ENCODE measurements around the gene GYS1.

The GYS1 gene

DNA sequence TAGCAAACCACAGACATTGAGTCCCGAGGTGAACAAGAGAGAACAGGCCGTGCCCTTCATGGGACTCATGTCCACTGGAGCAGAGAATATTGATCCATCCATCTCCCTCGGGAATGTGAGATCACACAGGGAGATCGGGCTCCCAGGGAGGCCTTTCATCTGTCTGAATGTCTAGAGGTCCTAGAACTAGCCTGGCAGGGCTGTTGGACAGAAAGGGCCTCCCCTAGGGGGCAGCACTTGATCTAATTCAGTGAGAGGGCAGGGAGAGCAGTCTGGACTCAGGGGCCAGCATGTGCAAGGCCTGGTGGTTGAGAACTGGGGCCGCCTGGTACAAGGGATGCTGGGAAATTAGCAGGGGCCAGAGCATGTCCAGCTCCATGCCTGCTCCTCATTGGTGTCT is 4.9 kb upstream of the GYS1 start:
- DNase-seq (ENCODE audit: low spot score): peak; percentile 60
- TF ChIP-seq, protein P1, sequence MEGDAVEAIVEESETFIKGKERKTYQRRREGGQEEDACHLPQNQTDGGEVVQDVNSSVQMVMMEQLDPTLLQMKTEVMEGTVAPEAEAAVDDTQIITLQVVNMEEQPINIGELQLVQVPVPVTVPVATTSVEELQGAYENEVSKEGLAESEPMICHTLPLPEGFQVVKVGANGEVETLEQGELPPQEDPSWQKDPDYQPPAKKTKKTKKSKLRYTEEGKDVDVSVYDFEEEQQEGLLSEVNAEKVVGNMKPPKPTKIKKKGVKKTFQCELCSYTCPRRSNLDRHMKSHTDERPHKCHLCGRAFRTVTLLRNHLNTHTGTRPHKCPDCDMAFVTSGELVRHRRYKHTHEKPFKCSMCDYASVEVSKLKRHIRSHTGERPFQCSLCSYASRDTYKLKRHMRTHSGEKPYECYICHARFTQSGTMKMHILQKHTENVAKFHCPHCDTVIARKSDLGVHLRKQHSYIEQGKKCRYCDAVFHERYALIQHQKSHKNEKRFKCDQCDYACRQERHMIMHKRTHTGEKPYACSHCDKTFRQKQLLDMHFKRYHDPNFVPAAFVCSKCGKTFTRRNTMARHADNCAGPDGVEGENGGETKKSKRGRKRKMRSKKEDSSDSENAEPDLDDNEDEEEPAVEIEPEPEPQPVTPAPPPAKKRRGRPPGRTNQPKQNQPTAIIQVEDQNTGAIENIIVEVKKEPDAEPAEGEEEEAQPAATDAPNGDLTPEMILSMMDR (IDR thresholded peaks at IDR 0.05; ENCODE audit: borderline replicate concordance, control extremely low read depth, extremely low read depth, insufficient read depth, missing control alignments): peak; percentile 46
- in situ Hi-C loops (cut with MboI; ENCODE audit: low sequenced_read_pairs, unreplicated experiment): no loop called here

DNA sequence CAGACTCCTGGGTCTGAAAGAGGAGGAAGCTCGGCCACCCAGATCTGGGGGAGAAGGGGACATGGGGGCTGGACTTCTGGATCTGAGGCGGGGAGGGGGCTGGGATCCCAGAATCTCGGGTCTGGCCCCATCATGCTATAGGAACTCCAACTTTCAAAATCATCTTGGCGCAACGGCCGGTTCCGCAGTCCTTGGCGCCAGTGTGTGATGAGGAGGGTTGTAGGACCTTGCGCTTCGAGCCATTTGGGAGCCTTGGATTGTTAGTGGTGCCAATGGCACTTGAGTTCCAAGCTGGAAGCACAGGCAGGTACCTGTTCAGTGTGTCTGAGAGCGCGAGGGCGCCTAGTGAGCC is 902 bp upstream of the GYS1 start:
- TF ChIP-seq, protein P1 (IDR thresholded peaks at IDR 0.05; ENCODE audit: borderline replicate concordance, control extremely low read depth, extremely low read depth, insufficient read depth, missing control alignments): no peak
- in situ Hi-C loops (cut with MboI; ENCODE audit: low sequenced_read_pairs, unreplicated experiment): no loop called here
- DNase-seq (ENCODE audit: low spot score): no peak

GRCh38 chr19:48992581-48993174 is 431 bp downstream of the GYS1 start:
- in situ Hi-C loops (cut with MboI; ENCODE audit: low sequenced_read_pairs, unreplicated experiment): no loop called here
- TF ChIP-seq, protein P1 (IDR thresholded peaks at IDR 0.05; ENCODE audit: borderline replicate concordance, control extremely low read depth, extremely low read depth, insufficient read depth, missing control alignments): no peak
- no peak for DNase-seq (ENCODE audit: low spot score)

DNA sequence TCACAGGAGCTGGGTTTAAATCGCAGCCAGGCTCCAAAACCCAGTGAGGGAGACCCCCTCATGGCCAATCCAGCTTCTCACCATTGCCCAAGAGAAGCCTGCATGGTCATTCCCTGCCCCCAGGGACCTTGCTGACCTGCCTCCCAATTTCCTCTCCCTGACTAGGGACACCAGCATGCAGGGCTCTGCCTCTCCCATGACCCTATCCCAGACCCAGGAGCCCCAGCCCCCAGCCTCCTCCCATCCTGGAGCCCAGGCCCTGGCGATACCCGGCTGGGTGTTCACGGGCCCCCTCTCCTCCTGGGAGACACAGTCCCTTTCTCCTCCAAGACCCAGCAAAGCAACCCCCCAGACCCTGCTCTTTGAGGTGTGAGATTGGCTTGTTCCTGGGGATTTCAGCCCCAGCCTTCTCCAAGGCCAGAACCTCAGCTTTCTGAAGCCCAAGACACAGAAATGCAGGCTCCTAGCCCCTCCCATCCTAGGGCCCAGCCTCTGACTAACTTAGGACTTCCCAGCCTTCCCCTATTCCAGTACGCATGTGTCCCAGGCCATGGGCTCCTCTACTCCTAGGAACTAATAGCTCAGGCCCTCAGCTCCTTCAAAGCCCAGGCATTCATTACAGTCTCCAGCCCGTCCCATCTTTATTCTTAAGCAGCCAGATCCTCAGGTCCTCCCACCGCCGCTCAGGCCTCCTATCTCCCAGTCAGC is 1.1 kb downstream of the GYS1 start:
- in situ Hi-C loops (cut with MboI; ENCODE audit: low sequenced_read_pairs, unreplicated experiment): no loop called here
- peak; percentile 61 for DNase-seq (ENCODE audit: low spot score)
- TF ChIP-seq, protein P1 (IDR thresholded peaks at IDR 0.05; ENCODE audit: borderline replicate concordance, control extremely low read depth, extremely low read depth, insufficient read depth, missing control alignments): no peak

GRCh38 chr19:48991011-48991609 is 2.0 kb downstream of the GYS1 start:
- in situ Hi-C loops (cut with MboI; ENCODE audit: low sequenced_read_pairs, unreplicated experiment): no loop called here
- TF ChIP-seq, protein P1 (IDR thresholded peaks at IDR 0.05; ENCODE audit: borderline replicate concordance, control extremely low read depth, extremely low read depth, insufficient read depth, missing control alignments): no peak

GRCh38 chr19:48990400-48990799 is 2.7 kb downstream of the GYS1 start:
- TF ChIP-seq, protein P1 (IDR thresholded peaks at IDR 0.05; ENCODE audit: borderline replicate concordance, control extremely low read depth, extremely low read depth, insufficient read depth, missing control alignments): no peak
- in situ Hi-C loops (cut with MboI; ENCODE audit: low sequenced_read_pairs, unreplicated experiment): no loop called here
- no peak for DNase-seq (ENCODE audit: low spot score)

More at GRCh38 chr19:48991011-48991609, 2.0 kb downstream of the GYS1 start:
- no peak for DNase-seq (ENCODE audit: low spot score)
